AG09309 (cell line): ENCODE data around the gene ABCG2.

Experiments
- DNase-seq: peaks from one replicate; pipeline ENCODE4 v3.0.0-alpha.2; 2010; ENCODE audit warnings: low read depth
- H3K4me3 ChIP-seq: 2 replicates; pipeline ENCODE4 v1.5.1; 2011; ENCODE audit warnings: mild to moderate bottlenecking, low read depth, low read length, moderate library complexity; ENCODE audit not compliant: control insufficient read depth
- TF ChIP-seq, protein P1 (sequence below): IDR thresholded peaks from 2 replicates; pipeline ENCODE4 v1.5.1; 2011; ENCODE audit warnings: mild to moderate bottlenecking, low read depth, low read length, inconsistent platforms; ENCODE audit not compliant: insufficient read depth, control insufficient read depth; ENCODE audit errors: missing control alignments

Gene ABCG2

DNA sequence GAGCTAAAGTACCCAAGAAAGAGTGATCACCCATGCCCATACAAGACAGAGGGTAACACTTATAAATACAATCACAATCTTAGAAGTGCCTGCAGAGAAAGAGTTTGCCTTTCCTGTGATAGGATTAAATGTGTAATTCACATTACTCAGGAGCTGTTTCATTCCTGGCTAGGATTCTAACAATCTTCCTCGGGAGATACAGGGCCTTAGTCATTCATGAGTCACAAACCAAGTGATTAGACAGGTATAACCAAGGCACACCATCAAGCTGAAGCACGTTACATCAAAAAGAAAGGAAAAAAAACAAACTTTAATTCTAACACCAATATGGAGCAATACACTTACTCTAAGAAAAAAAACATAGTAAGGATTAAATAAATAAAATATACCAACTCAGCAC, 14.9 kb downstream of the ABCG2 start:
- TF ChIP-seq, protein P1, sequence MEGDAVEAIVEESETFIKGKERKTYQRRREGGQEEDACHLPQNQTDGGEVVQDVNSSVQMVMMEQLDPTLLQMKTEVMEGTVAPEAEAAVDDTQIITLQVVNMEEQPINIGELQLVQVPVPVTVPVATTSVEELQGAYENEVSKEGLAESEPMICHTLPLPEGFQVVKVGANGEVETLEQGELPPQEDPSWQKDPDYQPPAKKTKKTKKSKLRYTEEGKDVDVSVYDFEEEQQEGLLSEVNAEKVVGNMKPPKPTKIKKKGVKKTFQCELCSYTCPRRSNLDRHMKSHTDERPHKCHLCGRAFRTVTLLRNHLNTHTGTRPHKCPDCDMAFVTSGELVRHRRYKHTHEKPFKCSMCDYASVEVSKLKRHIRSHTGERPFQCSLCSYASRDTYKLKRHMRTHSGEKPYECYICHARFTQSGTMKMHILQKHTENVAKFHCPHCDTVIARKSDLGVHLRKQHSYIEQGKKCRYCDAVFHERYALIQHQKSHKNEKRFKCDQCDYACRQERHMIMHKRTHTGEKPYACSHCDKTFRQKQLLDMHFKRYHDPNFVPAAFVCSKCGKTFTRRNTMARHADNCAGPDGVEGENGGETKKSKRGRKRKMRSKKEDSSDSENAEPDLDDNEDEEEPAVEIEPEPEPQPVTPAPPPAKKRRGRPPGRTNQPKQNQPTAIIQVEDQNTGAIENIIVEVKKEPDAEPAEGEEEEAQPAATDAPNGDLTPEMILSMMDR, result no peak
- no peak overlapping the region for H3K4me3 ChIP-seq
- peak; percentile 24 for DNase-seq

DNA sequence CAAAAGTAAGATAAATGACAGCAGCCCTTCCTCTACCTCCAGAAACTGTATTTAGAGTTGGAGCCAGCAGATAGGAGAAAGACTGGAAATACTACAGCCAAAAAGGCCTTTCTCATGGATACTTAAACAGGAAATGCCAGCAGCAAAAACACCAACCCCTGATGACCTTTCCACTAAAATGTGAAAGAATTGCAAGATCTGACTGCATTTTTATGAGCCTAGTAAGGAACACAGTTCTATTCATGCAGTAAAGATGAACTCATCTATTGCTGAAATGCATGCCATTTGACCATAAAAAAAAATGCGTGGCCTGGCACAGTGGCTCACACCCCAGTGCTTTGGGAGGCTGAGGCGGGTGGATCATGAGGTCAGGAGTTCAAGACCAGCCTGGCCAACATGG, 19.9 kb downstream of the ABCG2 start:
- DNase-seq, result peak; percentile 74
- no peak overlapping the region for H3K4me3 ChIP-seq
- TF ChIP-seq, protein P1, result no peak

DNA sequence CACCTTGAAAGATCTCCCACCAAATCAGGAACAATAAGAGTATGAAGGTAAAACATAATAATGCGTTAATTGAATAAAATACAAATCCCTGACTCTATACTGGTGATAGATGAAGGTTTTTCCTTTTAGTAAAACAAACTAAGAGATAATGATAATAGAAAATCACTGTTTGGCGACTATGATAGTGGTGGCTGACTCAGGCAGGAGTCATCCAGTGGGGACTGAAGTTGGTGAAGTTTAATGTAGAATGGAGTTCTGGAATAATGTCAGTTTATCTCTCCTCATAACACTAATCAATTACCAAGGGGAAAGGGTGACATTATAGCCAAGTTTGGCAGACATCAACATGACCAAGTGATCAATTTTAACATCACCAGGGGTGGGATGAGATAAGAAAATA, 21.3 kb downstream of the ABCG2 start:
- DNase-seq, result no peak
- H3K4me3 ChIP-seq, result no peak overlapping the region
- TF ChIP-seq, protein P1, result no peak

DNA sequence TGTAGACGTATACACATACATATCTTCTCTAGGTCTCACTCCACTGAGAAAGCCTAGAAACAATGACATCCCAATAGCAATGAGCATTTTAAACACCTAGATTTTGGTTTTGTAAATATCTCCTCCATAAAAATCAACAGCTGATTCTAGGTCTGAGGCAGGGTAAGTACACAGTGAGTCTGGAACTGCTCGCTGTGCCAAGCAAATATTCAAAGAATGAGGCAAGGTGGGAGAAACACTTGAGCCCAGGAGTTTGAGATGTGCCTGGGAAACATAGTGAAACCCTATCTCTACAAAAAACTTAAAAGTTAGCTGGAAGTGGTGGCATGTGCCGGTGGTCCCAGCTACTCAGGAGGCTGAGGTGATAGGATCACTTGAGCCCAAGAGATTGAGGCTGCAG, 22.2 kb downstream of the ABCG2 start:
- DNase-seq, result no peak
- TF ChIP-seq, protein P1, result no peak

DNA sequence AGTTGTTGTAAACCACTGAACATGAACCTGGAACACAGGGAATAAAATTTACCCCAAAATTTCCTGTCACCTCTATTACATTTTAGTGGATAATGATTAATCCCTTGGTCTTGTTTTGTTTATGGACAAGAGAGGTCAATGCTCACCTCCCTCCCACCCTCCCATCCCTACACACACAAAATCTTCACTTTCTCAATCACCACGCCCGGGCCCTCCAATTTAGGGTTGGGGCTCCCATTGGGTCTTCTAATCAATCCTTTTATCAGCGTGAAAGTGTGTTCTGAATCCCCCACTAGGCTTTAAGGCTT, 23.1 kb downstream of the ABCG2 start:
- TF ChIP-seq, protein P1, result no peak
- DNase-seq, result no peak
- H3K4me3 ChIP-seq, result no peak overlapping the region

More for the DNA sequence above, 22.2 kb downstream of the ABCG2 start:
- H3K4me3 ChIP-seq, result no peak overlapping the region

DNA sequence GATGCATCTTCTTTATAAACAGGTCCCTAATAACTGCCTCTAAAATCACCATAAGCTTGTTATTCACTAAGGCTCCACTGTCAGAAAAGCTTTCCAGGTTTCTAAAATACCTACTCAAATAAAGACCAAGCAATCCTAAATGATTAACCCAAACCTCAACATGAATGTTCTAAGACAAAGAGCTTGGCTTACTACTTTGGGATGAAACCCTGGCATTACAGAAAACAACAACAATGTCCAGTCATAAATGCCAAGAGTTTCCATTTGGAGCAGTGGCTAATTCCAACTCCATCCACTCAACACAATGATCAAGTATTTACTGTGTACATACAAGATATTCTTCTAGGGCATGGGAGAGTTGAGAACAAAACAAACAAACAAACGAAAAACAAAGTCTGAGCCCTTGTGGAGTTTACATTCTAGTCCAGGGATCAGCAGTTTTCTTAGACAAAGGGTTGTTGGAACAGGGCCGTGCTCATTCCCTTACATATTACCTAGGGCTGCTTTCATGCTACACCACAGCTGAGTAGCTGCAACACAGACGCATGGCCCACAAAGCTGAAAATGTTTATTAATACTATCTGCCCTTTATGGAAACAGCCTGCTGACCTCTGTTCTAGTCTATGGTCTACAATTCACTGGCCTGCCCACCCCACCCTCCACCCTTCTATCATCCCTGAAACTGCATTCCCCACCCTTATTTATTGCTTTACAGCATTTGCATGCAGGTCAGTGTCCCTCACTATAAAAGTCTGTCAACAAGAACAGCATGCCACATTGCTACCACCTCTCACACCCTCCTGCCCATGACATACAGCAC, 23.7 kb downstream of the ABCG2 start:
- TF ChIP-seq, protein P1, result no peak
- DNase-seq, result no peak
- H3K4me3 ChIP-seq, result no peak overlapping the region
